Measurements from ENCODE around the gene THBD.
A peak's percentile ranks its signal among the peaks of the same experiment; 100 is the strongest.

GRCh38 chr20:23058240-23058639 lies 8.8 kb upstream of the THBD start:
- TF ChIP-seq CTCF (conservative IDR thresholded peaks at IDR 0.05 in 1 of 2, IDR thresholded peaks at IDR 0.05 in 1 of 2; ENCODE audit: low read depth in 1 of 2, low read length in 2 of 2) (peak; percentile 7 to 15), EZH2 (IDR thresholded peaks at IDR 0.05; ENCODE audit: low read length, missing control alignments) (no peak)
